Measurements from ENCODE around the gene C2orf68. TPM values are rescaled to one million over a fixed set of nuclear protein-coding genes. Genes with fewer than 3 reads are reported as not detected.
A peak's percentile ranks its signal among the peaks of the same experiment; 100 is the strongest.
"Not testable (repeated sequence)": the region's sequence is repeated elsewhere in the genome, so short reads cannot be mapped to it uniquely, and the experiment has no call there.

Gene C2orf68
- total RNA-seq, 4 donors from 2014 or later: 12.3 to 21.0 (median 19.8) TPM

DNA sequence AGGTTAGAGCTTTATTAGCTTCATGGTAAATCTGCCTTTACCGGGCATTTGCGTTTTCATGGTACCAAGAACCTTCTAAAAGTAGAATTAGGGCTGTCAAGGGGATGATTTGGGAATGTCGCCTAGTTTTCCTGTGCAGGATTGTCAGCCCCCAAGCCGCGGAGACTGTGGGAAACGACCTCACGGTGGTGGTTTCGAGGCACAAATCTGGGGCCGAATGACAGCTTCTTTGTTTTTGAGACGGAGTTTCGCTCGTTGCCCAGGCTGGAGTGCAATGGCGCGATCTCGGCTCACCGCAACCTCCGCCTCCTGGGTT is 3.5 kb upstream of the C2orf68 start:
- peaks cover 6 to 50% (median 16%) of the 10 kb centered on the region in 3 donors for H3K4me1 ChIP-seq
- no peaks in the 10 kb centered on the region for H3K27me3 ChIP-seq
- no peak for ATAC-seq
- peak overlapping the region; percentile 57 to 93 (median 88) for H3K27ac ChIP-seq
- WGBS, 2 donors (ENCODE audit: low coverage in 1 of 2): 86 to 89% methylated on average over 4 to 17 of the region's 17 CpGs
- H3K36me3 ChIP-seq: peaks cover 0 to 19% of the 10 kb centered on the region in 2 donors
- peak overlapping the region in 1 of 2 donors; percentile 87 for H3K4me3 ChIP-seq
- H3K9me3 ChIP-seq: no peaks in the 10 kb centered on the region
- no peak for TF ChIP-seq POLR2A (IDR thresholded peaks at IDR 0.05)
- TF ChIP-seq, protein P1, sequence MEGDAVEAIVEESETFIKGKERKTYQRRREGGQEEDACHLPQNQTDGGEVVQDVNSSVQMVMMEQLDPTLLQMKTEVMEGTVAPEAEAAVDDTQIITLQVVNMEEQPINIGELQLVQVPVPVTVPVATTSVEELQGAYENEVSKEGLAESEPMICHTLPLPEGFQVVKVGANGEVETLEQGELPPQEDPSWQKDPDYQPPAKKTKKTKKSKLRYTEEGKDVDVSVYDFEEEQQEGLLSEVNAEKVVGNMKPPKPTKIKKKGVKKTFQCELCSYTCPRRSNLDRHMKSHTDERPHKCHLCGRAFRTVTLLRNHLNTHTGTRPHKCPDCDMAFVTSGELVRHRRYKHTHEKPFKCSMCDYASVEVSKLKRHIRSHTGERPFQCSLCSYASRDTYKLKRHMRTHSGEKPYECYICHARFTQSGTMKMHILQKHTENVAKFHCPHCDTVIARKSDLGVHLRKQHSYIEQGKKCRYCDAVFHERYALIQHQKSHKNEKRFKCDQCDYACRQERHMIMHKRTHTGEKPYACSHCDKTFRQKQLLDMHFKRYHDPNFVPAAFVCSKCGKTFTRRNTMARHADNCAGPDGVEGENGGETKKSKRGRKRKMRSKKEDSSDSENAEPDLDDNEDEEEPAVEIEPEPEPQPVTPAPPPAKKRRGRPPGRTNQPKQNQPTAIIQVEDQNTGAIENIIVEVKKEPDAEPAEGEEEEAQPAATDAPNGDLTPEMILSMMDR (IDR thresholded peaks at IDR 0.05): no peak
- no peak for TF ChIP-seq EP300 (IDR thresholded peaks at IDR 0.05)
- TF ChIP-seq POLR2AphosphoS5 (IDR thresholded peaks at IDR 0.05): no peak

DNA sequence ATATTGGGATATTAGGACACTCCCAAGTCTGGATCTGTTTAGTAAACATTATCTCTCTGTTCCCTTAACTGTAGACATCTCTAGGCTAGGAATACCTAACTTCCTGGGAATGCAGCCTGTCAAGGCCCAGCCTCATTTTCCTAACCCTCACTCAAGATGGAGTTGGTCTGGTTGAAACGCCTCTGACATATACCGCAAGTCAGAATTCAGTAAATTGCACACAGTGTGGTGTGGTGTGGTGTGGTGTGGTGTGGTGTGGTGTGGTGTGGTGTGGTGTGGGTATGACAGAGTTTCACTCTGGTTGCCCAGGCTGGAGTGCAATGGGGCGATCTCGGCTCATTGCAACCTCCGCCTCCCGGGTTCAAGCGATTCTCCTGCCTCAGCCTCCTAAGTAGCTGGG is 2.9 kb upstream of the C2orf68 start:
- not testable (repeated sequence) for H3K4me3 ChIP-seq, H3K27ac ChIP-seq, H3K27me3 ChIP-seq, ATAC-seq, H3K9me3 ChIP-seq
- 73 to 95% methylated on average over 4 of the region's 7 CpGs for WGBS, 2 donors (ENCODE audit: low coverage in 1 of 2)
- Histone ChIP-seq H3K36me3 (peaks cover 0 to 13% of the 10 kb centered on the region in 2 donors), H3K4me1 (peaks cover 6 to 56% (median 19%) of the 10 kb centered on the region in 3 donors)

DNA sequence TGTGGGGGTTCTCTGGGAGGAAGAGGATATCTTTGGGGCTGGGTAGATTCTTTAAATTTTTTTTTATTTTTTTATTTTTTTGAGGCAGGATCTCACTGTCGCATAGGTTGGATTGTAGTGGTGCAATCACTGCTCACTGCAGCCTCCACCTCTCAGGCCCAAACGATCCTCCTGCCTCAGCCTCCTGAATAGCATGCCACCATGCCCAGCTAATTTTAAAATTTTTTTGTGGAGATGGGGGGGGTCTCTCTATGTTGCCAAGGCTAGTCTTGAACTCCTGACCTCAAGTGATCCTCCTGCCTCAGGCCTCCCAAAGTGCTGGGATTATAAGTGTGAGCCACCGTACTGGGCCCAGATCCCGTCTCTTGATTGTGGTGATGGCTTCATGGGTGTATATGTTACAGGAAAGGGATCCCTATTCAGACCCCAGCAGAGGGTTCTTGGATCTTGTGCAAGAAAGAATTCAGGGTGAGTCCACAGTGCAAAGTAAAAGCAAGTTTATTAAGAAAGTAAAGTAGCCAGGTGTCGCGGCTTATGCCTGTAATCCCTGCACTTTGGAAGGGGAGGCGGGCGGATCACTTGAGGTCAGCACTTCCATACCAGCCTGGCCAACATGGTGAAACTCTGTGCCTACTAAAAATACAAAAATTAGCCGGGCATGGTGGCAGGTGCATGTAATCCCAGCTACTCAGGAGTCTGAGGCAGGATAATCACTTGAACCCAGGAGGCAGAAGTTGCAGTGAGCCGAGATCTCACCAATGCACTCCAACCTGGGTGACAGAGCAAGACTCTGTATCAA is 2.0 kb upstream of the C2orf68 start:
- peaks cover 0 to 12% of the 10 kb centered on the region in 2 donors for H3K36me3 ChIP-seq
- no peak for TF ChIP-seq EP300 (IDR thresholded peaks at IDR 0.05)
- TF ChIP-seq, protein P1 (IDR thresholded peaks at IDR 0.05): no peak
- TF ChIP-seq POLR2AphosphoS5 (IDR thresholded peaks at IDR 0.05): no peak
- TF ChIP-seq POLR2A (IDR thresholded peaks at IDR 0.05): no peak
- H3K4me1 ChIP-seq: peaks cover 6 to 62% (median 19%) of the 10 kb centered on the region in 3 donors

DNA sequence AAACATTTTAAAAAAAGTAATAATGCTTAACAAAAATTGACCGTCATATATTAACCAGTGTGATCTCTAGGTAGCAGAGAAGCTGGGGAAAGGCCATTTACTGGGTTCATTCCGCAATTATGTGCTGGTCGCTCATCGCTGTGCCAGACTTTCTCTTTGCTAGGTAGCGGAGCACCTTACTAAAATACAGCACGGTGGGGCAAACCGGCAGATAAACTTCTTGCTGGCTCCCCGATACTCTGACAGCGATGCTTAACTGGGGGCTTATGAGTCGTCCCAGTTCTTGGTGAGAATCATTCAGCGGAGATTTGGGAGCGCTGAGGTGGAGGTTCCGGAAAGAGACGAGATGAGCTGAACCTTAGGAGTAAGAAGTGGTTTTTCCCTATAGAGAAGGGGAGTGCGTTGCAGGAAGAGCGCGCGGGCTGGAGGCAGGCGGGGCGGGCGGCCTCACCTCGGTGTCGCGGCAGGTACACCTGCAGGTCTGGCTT is 605 bp downstream of the C2orf68 start:
- peaks cover 0 to 63% (median 8%) of the 10 kb centered on the region in 3 donors for H3K4me1 ChIP-seq
- no peak for ATAC-seq
- WGBS, 2 donors (ENCODE audit: low coverage in 1 of 2): 8 to 31% methylated on average over 3 to 13 of the region's 24 CpGs

More for the DNA sequence above, 2.0 kb upstream of the C2orf68 start:
- Histone ChIP-seq H3K4me3 (no peak overlapping the region), H3K27me3 (no peaks in the 10 kb centered on the region), H3K9me3 (no peaks in the 10 kb centered on the region), H3K27ac (no peak overlapping the region)
- WGBS, 2 donors (ENCODE audit: low coverage in 1 of 2): 69 to 78% methylated on average over 5 to 10 of the region's 10 CpGs
- no peak for ATAC-seq

More for the DNA sequence above, 605 bp downstream of the C2orf68 start:
- H3K9me3 ChIP-seq: no peaks in the 10 kb centered on the region
- H3K36me3 ChIP-seq: peaks cover 0 to 32% of the 10 kb centered on the region in 2 donors
- peak overlapping the region; percentile 74 to 90 for H3K4me3 ChIP-seq
- H3K27ac ChIP-seq: peak overlapping the region; percentile 48 to 88 (median 85)
- H3K27me3 ChIP-seq: no peaks in the 10 kb centered on the region
- TF ChIP-seq EP300 (IDR thresholded peaks at IDR 0.05) (no peak), POLR2A (IDR thresholded peaks at IDR 0.05) (no peak), POLR2AphosphoS5 (IDR thresholded peaks at IDR 0.05) (no peak)
- TF ChIP-seq, protein P1 (IDR thresholded peaks at IDR 0.05): no peak

All from gastroesophageal sphincter (tissue), 4 donors.